Dendritic cell treated with granulocyte-macrophage colony-stimulating factor and Interleukin-4, amounts not matched to agents 40 ng/mL and 50 ng/mL, for 4 days (primary cell): ENCODE measurements around the gene TAF1.
"Not testable (repeated sequence)": the region's sequence is repeated elsewhere in the genome, so short reads cannot be mapped to it uniquely, and the experiment has no call there.

Experiments
- H3K27ac Mint-ChIP-seq: one replicate; pipeline ENCODE4 v1.8.0; 2022; ENCODE audit warnings: mild to moderate bottlenecking, mixed read lengths
- H3K27me3 Mint-ChIP-seq: one replicate; pipeline ENCODE4 v1.8.0; 2022; ENCODE audit warnings: mild to moderate bottlenecking, mixed read lengths
- H3K36me3 Mint-ChIP-seq: one replicate; pipeline ENCODE4 v1.8.0; 2022; ENCODE audit warnings: low read depth, mixed read lengths
- H3K4me1 Mint-ChIP-seq: one replicate; pipeline ENCODE4 v1.8.0; 2022; ENCODE audit warnings: low read depth, mixed read lengths
- H3K4me3 Mint-ChIP-seq: one replicate; pipeline ENCODE4 v1.8.0; 2022; ENCODE audit warnings: mild to moderate bottlenecking, moderate library complexity, mixed read lengths
- H3K9me3 Mint-ChIP-seq: one replicate; pipeline ENCODE4 v1.8.0; 2022; ENCODE audit warnings: mixed read lengths
- intact Hi-C: fragments of 100-400 bp; cut with micrococcal nuclease; formaldehyde crosslinking; loops from one replicate; pipeline ENCODE4 v1.15.0; 2022

TAF1 gene

DNA sequence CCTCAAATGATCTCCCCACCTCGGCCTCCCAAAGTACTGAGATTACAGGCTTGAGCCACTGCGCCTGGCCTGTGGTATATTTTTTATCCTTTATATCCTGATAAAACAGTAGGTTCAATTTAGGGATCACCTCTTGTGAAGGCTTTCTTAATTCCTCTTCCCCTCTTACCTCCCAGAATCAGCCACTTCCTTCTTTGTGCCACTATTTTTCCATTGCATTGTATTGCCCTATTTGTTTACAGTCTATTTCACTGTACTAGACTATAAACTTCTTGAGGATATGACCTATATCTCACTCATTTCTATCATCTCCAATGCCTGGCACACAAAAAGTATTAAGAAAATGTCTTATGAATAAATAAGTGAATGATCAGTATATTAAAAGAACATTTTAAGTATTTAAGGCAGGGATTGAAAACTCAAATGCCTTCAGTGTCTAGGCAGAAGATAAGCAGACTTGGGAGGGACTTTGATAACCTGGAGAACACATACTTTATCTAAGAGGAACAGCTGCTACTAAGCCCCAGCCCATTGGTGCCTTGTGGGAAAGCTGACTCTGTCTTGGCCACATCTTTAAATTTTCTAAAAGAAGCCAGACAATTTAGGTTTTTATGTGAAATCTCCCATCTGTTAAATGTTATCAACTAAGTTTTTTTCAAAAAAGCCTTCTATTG is 84.4 kb downstream of the TAF1 start:
- no peaks in the 10 kb centered on the region for H3K4me1 Mint-ChIP-seq
- H3K36me3 Mint-ChIP-seq = peaks cover 68% of the 10 kb centered on the region
- intact Hi-C loops = loop anchor here (10.0 kb wide), 1 partner anchor 66 kb away; no protein-coding TSS in a partner anchor
- no peaks in the 10 kb centered on the region for H3K27me3 Mint-ChIP-seq
- no peak overlapping the region for H3K4me3 Mint-ChIP-seq
- no peak overlapping the region for H3K27ac Mint-ChIP-seq
- no peaks in the 10 kb centered on the region for H3K9me3 Mint-ChIP-seq

DNA sequence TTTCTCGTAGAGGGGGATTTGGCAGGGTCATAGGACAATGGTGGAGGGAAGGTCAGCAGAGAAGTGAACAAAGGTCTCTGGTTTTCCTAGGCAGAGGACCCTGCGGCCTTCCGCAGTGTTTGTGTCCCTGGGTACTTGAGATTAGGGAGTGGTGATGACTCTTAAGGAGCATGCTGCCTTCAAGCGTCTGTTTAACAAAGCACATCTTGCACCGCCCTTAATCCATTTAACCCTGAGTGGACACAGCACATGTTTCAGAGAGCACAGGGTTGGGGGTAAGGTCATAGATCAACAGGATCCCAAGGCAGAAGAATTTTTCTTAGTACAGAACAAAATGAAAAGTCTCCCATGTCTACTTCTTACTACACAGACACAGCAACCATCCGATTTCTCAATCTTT is 85.4 kb downstream of the TAF1 start:
- not testable (repeated sequence) for H3K27me3 Mint-ChIP-seq, H3K4me3 Mint-ChIP-seq, H3K4me1 Mint-ChIP-seq, H3K9me3 Mint-ChIP-seq, H3K27ac Mint-ChIP-seq
- intact Hi-C loops = loop anchor here (10.0 kb wide), 1 partner anchor 67 kb away; no protein-coding TSS in a partner anchor
- H3K36me3 Mint-ChIP-seq = peaks cover 68% of the 10 kb centered on the region

DNA sequence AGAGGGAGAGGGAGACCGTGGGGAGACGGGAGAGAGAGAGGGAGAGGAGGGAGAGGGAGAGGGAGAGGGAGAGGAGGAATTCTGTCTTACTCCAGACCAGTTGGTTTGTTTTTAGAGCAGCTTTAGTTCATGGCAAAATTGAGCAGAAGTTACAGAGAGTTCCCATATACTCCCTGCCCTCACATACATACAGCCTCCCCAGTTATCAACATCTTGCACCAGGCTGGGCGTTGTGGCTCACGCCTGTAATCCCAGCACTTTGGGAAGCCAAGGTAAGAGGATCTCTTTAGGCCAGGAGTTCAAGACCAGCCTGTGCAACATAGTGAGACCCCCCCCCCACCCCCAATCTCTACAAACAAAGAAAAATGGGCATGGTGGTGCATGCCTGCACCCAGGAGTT is 86.9 kb downstream of the TAF1 start:
- H3K36me3 Mint-ChIP-seq = peaks cover 74% of the 10 kb centered on the region
- no peaks in the 10 kb centered on the region for H3K9me3 Mint-ChIP-seq
- no peaks in the 10 kb centered on the region for H3K27me3 Mint-ChIP-seq
- H3K4me1 Mint-ChIP-seq = no peaks in the 10 kb centered on the region
- no peak overlapping the region for H3K27ac Mint-ChIP-seq
- intact Hi-C loops = loop anchor here (10.0 kb wide), 1 partner anchor 68 kb away; no protein-coding TSS in a partner anchor
- H3K4me3 Mint-ChIP-seq = no peak overlapping the region

DNA sequence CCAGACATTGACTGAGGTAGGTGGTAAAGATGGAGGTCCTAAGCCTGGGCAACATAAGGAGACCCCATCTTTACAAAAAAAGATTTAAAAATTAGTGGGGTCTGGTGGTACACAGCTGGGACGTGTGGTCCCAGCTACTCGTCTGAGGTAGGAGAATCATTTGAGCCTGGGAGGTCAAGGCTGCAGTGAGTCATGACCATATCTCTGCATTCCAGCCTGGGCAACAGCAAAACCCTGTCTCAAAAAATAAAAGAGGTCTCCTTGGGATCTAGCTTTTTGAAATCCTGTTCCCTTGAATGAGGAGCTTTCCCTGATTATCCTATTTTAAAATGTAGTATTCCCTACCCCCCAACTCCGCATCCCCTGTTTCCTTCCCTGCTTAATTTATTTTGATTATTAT is 88.1 kb downstream of the TAF1 start:
- peaks cover 81% of the 10 kb centered on the region for H3K36me3 Mint-ChIP-seq
- no peaks in the 10 kb centered on the region for H3K4me1 Mint-ChIP-seq
- intact Hi-C loops = loop anchor here (10.0 kb wide), 1 partner anchor 69 kb away; no protein-coding TSS in a partner anchor
- H3K4me3 Mint-ChIP-seq = no peak overlapping the region
- no peaks in the 10 kb centered on the region for H3K9me3 Mint-ChIP-seq
- no peak overlapping the region for H3K27ac Mint-ChIP-seq
- H3K27me3 Mint-ChIP-seq = no peaks in the 10 kb centered on the region

DNA sequence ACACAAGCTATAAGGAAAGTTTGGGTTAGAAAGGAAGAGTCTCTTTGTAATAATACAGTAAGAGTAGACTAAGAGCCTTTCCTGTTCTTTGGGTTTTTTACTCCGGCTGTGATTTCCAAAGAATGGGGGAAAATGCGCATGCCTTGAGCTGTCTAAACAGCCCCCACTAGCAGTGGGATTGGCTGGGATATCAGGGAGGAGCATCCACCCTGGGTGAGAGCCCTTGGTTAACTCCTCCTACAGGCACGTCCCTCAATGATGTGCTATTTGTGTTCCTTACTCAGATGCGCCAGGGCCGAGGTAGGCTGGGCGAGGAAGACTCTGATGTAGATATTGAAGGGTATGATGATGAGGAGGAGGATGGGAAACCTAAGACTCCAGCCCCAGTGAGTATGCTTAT is 92.7 kb downstream of the TAF1 start:
- Mint-ChIP-seq H3K27me3 (no peaks in the 10 kb centered on the region), H3K4me3 (no peak overlapping the region), H3K27ac (no peak overlapping the region), H3K36me3 (peaks cover 91% of the 10 kb centered on the region), H3K4me1 (no peaks in the 10 kb centered on the region), H3K9me3 (no peaks in the 10 kb centered on the region)
- intact Hi-C loops = loop anchor here (10.0 kb wide), 1 partner anchor 74 kb away; no protein-coding TSS in a partner anchor

DNA sequence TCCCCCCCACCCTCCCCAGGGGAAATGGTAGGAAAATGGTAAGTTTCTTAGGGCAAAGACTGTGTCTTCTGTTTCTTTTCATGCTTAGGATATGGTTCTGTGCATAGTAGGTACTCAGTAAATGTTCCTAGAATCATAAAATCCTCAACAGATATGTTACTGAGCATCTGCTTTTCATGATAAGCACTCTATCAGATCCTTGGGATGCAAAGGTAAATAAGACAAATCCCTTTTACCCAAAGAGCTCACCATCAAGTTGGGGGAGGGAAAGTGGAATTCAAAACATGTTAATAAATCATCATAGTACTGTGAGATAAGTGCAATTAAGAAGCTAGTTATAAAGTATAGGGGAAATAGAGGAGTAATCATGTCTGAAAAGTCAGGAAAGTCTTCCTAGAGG is 98.8 kb downstream of the TAF1 start:
- peaks cover 76% of the 10 kb centered on the region for H3K36me3 Mint-ChIP-seq
- no peaks in the 10 kb centered on the region for H3K27me3 Mint-ChIP-seq
- no peaks in the 10 kb centered on the region for H3K4me1 Mint-ChIP-seq
- no peak overlapping the region for H3K27ac Mint-ChIP-seq
- intact Hi-C loops = no loop called here
- H3K4me3 Mint-ChIP-seq = no peak overlapping the region
- H3K9me3 Mint-ChIP-seq = no peaks in the 10 kb centered on the region

DNA sequence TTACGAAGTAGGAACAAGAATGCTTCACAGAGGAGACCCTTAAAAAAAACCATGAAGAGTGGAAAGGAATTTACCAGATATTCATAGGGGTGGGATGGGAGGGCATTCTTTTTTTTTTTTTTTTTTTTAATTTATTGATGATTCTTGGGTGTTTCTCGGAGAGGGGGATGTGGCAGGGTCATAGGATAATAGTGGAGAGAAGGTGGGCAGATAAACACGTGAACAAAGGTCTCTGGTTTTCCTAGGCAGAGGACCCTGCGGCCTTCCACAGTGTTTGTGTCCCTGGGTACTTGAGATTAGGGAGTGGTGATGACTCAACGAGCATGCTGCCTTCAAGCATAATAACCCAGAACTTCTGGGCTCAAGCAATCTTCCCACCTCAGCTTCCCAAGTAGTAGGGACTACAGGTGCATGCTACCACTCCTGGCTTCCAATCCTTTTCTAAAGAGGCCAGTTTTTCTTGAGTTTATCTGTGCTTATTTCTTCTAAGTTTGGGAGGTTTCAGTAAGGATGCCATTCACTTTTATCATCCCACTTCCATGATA is 100.9 kb downstream of the TAF1 start:
- Mint-ChIP-seq H3K27me3 (no peaks in the 10 kb centered on the region), H3K9me3 (no peaks in the 10 kb centered on the region), H3K4me1 (no peaks in the 10 kb centered on the region), H3K36me3 (peaks cover 56% of the 10 kb centered on the region), H3K27ac (no peak overlapping the region), H3K4me3 (no peak overlapping the region)
- intact Hi-C loops = no loop called here

DNA sequence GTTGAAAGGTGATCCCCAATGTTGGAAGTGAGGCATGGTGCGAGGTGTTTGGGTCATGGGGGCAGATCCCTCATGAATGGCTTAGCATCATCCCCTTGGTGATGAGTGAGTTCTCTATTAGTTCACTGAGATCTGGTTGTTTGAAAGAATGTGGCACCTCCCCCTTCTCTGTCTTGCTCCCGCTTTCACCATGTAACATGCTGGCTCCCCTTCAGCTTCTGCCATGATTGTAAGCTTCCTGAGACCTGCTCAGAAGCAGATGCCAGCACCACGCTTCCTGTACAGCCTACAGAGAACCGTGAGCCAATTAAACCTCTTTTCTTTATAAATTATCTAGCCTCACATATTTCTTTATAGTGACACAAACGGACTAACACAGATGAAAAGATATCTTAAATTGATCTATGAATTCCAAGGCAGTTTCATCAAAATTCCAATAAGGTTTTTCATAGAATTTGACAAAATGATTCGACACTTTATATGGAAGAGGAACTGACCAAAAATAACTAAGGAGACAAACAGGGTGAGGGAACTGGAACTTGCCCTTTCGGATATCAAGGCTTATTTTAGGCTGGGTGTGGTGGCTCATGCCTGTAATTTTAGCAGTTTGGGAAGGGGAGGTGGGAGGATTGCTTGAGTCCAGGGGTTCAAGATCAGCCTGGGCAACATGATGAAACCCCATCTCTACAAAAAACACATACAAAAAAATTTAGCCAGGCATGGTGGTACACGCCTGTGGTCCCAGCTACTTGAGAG is 109.8 kb downstream of the TAF1 start:
- intact Hi-C loops = no loop called here
- H3K4me3 Mint-ChIP-seq = no peak overlapping the region
- no peaks in the 10 kb centered on the region for H3K27me3 Mint-ChIP-seq
- no peaks in the 10 kb centered on the region for H3K9me3 Mint-ChIP-seq
- peak overlapping the region; percentile 57 for H3K27ac Mint-ChIP-seq
- H3K4me1 Mint-ChIP-seq = peaks cover 25% of the 10 kb centered on the region
- peaks cover 6% of the 10 kb centered on the region for H3K36me3 Mint-ChIP-seq

DNA sequence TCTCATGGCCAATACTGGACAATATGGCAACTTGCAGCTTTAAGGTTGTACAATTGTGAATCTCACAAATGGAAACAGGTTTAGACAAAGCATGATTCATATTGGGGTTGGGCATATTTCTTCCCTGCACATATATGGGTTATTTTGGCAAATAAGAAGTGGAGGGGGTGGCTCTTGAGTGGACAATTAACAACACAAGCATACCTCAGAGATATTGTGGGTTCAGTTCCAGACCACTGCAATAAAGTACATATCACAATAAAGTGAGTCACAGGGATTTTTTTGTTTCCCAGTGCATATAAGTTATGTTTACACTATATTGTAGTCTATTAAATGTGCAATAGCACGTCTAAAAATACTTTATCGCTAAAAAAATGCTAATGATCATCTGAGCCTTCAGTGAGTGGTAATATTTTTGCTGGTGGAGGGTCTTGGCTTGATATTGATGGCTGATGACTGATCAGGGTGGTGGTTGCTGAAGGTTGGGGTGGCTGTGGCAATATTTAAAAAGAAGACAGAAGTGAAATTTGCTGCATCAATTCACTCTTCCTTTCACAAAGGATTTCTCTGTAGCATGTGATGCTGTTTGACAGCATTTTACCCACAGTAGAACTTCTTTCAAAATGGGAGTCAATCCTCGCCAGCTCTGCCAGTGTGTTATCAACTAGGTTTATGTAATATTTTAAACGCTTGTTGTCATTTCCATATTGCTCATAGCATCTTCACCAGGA is 116.2 kb downstream of the TAF1 start:
- Mint-ChIP-seq H3K27me3 (no peaks in the 10 kb centered on the region), H3K4me3 (no peak overlapping the region), H3K27ac (no peak overlapping the region), H3K36me3 (no peaks in the 10 kb centered on the region), H3K9me3 (no peaks in the 10 kb centered on the region), H3K4me1 (peaks cover 7% of the 10 kb centered on the region)
- intact Hi-C loops = no loop called here

DNA sequence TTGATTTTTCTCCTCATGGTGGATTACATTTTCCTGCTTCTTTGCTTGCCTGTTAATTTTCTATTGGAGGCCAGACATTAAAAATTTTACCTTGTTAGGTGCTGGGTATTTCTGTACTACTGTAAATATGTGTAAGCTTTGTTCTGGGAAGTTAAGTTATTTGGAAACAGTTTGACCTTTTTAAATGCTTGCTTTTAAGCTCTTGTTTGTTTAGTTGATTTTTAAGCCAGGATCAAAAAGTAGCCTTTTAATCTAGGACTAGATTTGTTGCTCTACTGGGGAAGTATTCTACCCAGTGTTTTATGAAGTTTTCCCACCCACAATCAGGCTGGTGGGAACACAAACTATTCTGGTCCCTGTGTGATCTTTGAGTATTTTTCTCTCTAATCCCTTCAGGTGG is 121.7 kb downstream of the TAF1 start:
- intact Hi-C loops = no loop called here
- Mint-ChIP-seq H3K27me3 (peaks cover 6% of the 10 kb centered on the region), H3K36me3 (no peaks in the 10 kb centered on the region), H3K4me3 (no peak overlapping the region), H3K27ac (no peak overlapping the region), H3K9me3 (no peaks in the 10 kb centered on the region), H3K4me1 (peaks cover 11% of the 10 kb centered on the region)

DNA sequence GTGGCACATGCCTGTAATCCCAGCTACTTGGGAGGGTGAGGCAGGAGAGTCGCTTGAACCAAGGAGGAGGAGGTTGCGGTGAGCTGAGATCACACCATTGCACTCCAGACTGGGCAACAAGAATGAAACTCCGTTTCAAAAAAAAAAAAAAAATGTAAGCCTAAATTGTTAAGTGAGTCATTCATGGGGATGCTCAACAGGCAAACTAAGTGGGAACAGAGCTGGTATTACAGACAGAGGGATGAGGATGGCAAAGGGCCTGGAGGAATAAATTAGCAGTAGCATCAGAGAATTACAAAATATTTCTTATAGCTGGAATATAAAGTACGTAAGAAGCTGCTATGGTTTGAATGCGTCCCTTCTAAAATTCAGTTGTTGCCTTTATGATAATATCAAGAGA is 123.4 kb downstream of the TAF1 start:
- intact Hi-C loops = no loop called here
- Mint-ChIP-seq H3K27me3 (peaks cover 6% of the 10 kb centered on the region), H3K4me3 (no peak overlapping the region), H3K27ac (no peak overlapping the region), H3K9me3 (no peaks in the 10 kb centered on the region), H3K4me1 (peaks cover 9% of the 10 kb centered on the region), H3K36me3 (no peaks in the 10 kb centered on the region)

DNA sequence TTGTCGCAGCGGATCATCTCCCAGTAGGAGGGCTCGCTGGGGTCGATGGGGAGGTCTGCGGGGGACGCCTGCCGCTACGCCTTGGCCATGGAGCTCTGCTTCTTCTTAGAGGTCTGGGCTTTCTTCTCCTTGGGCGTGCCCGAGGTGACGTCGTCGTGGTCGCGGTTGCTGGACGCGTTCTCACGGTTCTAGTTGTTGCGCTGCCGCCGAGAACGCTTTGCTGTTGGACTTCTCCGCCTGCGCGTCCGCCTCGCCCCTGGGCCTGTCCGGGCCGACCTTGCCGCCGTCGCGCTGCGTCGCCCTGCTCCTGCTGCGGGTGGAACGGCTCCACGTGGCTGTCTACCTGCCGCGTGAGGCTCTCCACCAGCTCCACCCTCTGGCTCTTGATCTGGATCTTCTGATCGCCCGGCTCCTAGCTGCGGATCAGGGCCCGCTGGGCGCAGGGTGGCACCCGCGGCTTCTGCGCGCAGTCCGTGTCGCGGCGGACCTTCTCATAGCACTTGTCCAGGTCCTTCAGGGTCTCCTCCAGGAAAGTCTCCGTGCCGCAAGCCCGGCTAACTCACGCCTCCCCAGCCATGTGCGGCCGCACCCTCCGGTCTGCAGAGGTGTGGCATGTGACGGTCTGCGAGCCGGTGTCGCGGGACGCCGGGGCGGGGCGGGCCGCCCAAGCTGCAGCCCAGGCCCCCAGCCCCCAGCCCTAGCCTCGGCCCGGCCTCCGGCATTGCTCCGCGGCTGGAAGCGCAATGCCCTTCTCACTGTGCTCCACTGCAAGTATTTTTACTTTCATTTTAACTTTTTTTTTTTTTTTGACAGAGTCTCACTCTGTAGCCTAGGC is 126.3 kb downstream of the TAF1 start:
- Mint-ChIP-seq H3K36me3 (no peaks in the 10 kb centered on the region), H3K27me3 (peaks cover 6% of the 10 kb centered on the region), H3K9me3 (no peaks in the 10 kb centered on the region), H3K4me1 (peaks cover 17% of the 10 kb centered on the region), H3K4me3 (peak overlapping the region; percentile 80), H3K27ac (peak overlapping the region; percentile 81)
- intact Hi-C loops = loop anchor here (5.0 kb wide), 1 partner anchor 40 kb away; the partner anchor contains the start of gene OGT

DNA sequence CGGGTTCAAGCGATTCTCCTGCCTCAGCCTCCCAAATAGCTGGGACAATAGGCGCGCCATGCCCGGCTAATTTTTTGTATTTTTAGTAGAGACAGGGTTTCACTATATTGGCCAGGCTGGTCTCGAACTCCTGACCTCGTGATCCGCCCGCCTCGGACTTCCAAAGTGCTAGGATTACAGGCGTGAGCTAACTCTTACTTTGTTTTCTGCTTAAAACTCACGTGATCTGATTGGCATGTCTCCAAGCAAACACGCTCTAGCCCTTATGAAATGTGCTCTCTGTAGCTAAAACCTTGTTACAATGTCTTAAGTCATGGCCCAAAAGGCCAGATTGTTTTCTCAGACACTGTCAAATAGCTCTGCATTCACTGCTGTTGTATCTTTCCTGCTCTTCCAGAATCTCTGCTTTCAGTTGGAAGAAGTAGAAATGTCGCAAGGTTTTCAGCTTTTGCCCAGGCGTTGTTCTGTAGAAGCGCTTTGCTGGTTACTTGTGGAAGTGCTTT is 127.0 kb downstream of the TAF1 start:
- H3K27me3 Mint-ChIP-seq = peaks cover 6% of the 10 kb centered on the region
- intact Hi-C loops = loop anchor here (5.0 kb wide), 1 partner anchor 39 kb away; the partner anchor contains the start of gene OGT
- H3K4me1 Mint-ChIP-seq = peaks cover 17% of the 10 kb centered on the region
- H3K4me3 Mint-ChIP-seq = peak overlapping the region; percentile 80
- H3K27ac Mint-ChIP-seq = peak overlapping the region; percentile 81
- no peaks in the 10 kb centered on the region for H3K9me3 Mint-ChIP-seq
- no peaks in the 10 kb centered on the region for H3K36me3 Mint-ChIP-seq
